OCI-LY7 (cell line): ENCODE measurements around the gene IL6ST. TPM values are rescaled to one million over a fixed set of nuclear protein-coding genes. Genes with fewer than 3 reads are reported as not detected.

Experiments used
- BruUV-seq: library from RNA; stranded (reverse); fragments of 400-500 nt; replicated peaks from 2 replicates; lab custom pipeline; 2021; lab: Mats Ljungman, UMichigan
- CTCF ChIA-PET: fragments of 300-600 bp; sonication (Branson Sonifier 250); formaldehyde crosslinking; loops from one replicate; lab custom pipeline; 2022; ENCODE audit warnings: antibody characterized with exemption; ENCODE audit not compliant: unreplicated experiment; lab: Charles Lee
- POLR2A ChIA-PET: fragments of 300-600 bp; sonication (Branson Sonifier 250); formaldehyde crosslinking; loops from one replicate; lab custom pipeline; 2022; ENCODE audit warnings: antibody characterized with exemption; lab: Charles Lee
- DNase-seq: peaks from one replicate; pipeline ENCODE4 v3.0.0-alpha.2; 2015; ENCODE audit warnings: low spot score
- H2AFZ ChIP-seq: fragments of 200-600 bp; sonication (generic), shearing (Covaris generic); 2 replicates; pipeline ENCODE4 v1.6.1; 2014; ENCODE audit warnings: mild to moderate bottlenecking, antibody characterized with exemption, low read length, moderate library complexity
- H3K27ac ChIP-seq: fragments of 200-600 bp; sonication (generic); 2 replicates; pipeline ENCODE4 v1.5.1; 2014; ENCODE audit warnings: mixed run types, low read depth, mild to moderate bottlenecking, moderate library complexity, low read length, inconsistent platforms; ENCODE audit not compliant: poor library complexity, severe bottlenecking
- H3K36me3 ChIP-seq: fragments of 200-600 bp; sonication (generic); 2 replicates; pipeline ENCODE4 v1.6.1; 2014; ENCODE audit warnings: mild to moderate bottlenecking, antibody characterized with exemption, low read length, moderate library complexity, mixed read lengths; ENCODE audit not compliant: insufficient read depth
- H3K4me1 ChIP-seq: fragments of 200-600 bp; sonication (generic); 2 replicates; pipeline ENCODE4 v1.5.1; 2014; ENCODE audit warnings: mild to moderate bottlenecking, low read length; ENCODE audit not compliant: insufficient read depth, poor library complexity, severe bottlenecking
- H3K4me2 ChIP-seq: fragments of 200-600 bp; sonication (generic); 2 replicates; pipeline ENCODE4 v1.6.1; 2014; ENCODE audit warnings: mild to moderate bottlenecking, low read length
- H3K4me3 ChIP-seq: fragments of 200-600 bp; sonication (generic); 2 replicates; pipeline ENCODE4 v1.5.1; 2014; ENCODE audit warnings: mild to moderate bottlenecking, low read depth, low read length; ENCODE audit not compliant: poor library complexity, severe bottlenecking
- H3K79me2 ChIP-seq: fragments of 200-600 bp; sonication (generic); 2 replicates; pipeline ENCODE4 v1.6.1; 2016; ENCODE audit warnings: low read depth, mild to moderate bottlenecking, low read length, moderate library complexity, mixed read lengths; ENCODE audit not compliant: insufficient read depth
- H3K9me2 ChIP-seq: fragments of 200-600 bp; sonication (generic); 2 replicates; pipeline ENCODE4 v1.6.1; 2016; ENCODE audit warnings: mild to moderate bottlenecking, low read length, mixed read lengths; ENCODE audit not compliant: insufficient read depth
- H3K9me3 ChIP-seq: fragments of 200-600 bp; sonication (generic); 2 replicates; pipeline ENCODE4 v1.6.1; 2014; ENCODE audit warnings: mild to moderate bottlenecking, mixed run types, low read length, mixed read lengths
- H4K20me1 ChIP-seq: fragments of 200-600 bp; sonication (generic); 2 replicates; pipeline ENCODE4 v1.6.1; 2014; ENCODE audit warnings: mild to moderate bottlenecking, antibody characterized with exemption, low read length, moderate library complexity, mixed read lengths; ENCODE audit not compliant: insufficient read depth
- CTCF ChIP-seq: fragments of 200-600 bp; sonication (generic); conservative IDR thresholded peaks from 2 replicates; pipeline ENCODE4 v1.5.1; 2014; ENCODE audit warnings: mild to moderate bottlenecking, antibody characterized with exemption, low read length, moderate library complexity, mixed read lengths
- EZH2phosphoT487 ChIP-seq: fragments of 200-600 bp; sonication (generic); IDR thresholded peaks from 2 replicates; pipeline ENCODE4 v1.6.1; 2018; ENCODE audit warnings: low read depth, borderline replicate concordance, mild to moderate bottlenecking, mixed run types, antibody characterized with exemption, low read length, moderate library complexity, mixed read lengths
- intact Hi-C: fragments of 100-400 bp; cut with micrococcal nuclease; formaldehyde crosslinking; loops from one replicate; pipeline ENCODE4 v1.10.0; 2022; ENCODE audit not compliant: unreplicated experiment
- total RNA-seq, 2 experiments: library from RNA; depleted of rRNA in 1 of 2; stranded (reverse); fragments of >200 nt in 1 of 2; shearing (Covaris generic) in 1 of 2; gene quantifications; 2 replicates each; pipeline ENCODE4 v1.2.3, GENCODE V29; 2014 to 2022

The IL6ST gene
- total RNA-seq, 2 experiments from 2014 or later: 5.6 to 13.3 TPM

- TF ChIP-seq CTCF (no peak), EZH2phosphoT487 (no peak)
- H3K9me2 ChIP-seq: no peaks in the 10 kb centered on the region
- intact Hi-C loops: no loop called here
- H3K4me1 ChIP-seq: no peaks in the 10 kb centered on the region
- ChIA-PET POLR2A (interaction anchor here (0.6 kb wide), 1 partner anchor 470 kb away, joined by 3 read pairs; no protein-coding TSS in a partner anchor), CTCF (no interaction called here)
- no TSS peak for BruUV-seq
- H3K4me3 ChIP-seq: no peak overlapping the region
- H3K36me3 ChIP-seq: no peaks in the 10 kb centered on the region
- no peaks in the 10 kb centered on the region for H4K20me1 ChIP-seq
- no peak overlapping the region for H3K4me2 ChIP-seq
- no peaks in the 10 kb centered on the region for H3K9me3 ChIP-seq
- H2AFZ ChIP-seq: no peak overlapping the region
- DNase-seq: no peak
- H3K79me2 ChIP-seq: no peaks in the 10 kb centered on the region
- no peak overlapping the region for H3K27ac ChIP-seq
Observed at GRCh38 chr5:55911784-55912653, 82.7 kb downstream of the IL6ST start.

GRCh38 chr5:55908804-55909203 lies 86.0 kb downstream of the IL6ST start:
- Histone ChIP-seq H4K20me1 (no peaks in the 10 kb centered on the region), H3K4me2 (no peak overlapping the region), H3K36me3 (no peaks in the 10 kb centered on the region), H3K27ac (no peak overlapping the region), H3K9me3 (no peaks in the 10 kb centered on the region), H3K9me2 (no peaks in the 10 kb centered on the region), H3K4me3 (no peak overlapping the region), H3K79me2 (no peaks in the 10 kb centered on the region), H3K4me1 (no peaks in the 10 kb centered on the region), H2AFZ (no peak overlapping the region)
- BruUV-seq: no TSS peak
- no peak for DNase-seq
- intact Hi-C loops: no loop called here
- TF ChIP-seq EZH2phosphoT487 (no peak), CTCF (no peak)
- POLR2A ChIA-PET: no interaction called here
- CTCF ChIA-PET: no interaction called here

GRCh38 chr5:55907927-55908326 lies 86.8 kb downstream of the IL6ST start:
- H3K79me2 ChIP-seq: no peaks in the 10 kb centered on the region
- H3K4me1 ChIP-seq: no peaks in the 10 kb centered on the region
- H3K4me3 ChIP-seq: no peak overlapping the region
- no peak overlapping the region for H3K27ac ChIP-seq
- H3K9me2 ChIP-seq: no peaks in the 10 kb centered on the region
- TF ChIP-seq CTCF (no peak), EZH2phosphoT487 (no peak)
- ChIA-PET CTCF (no interaction called here), POLR2A (interaction anchor here (0.7 kb wide), 1 partner anchor 1204 kb away, joined by 3 read pairs; no protein-coding TSS in a partner anchor)
- no peaks in the 10 kb centered on the region for H4K20me1 ChIP-seq
- H3K36me3 ChIP-seq: no peaks in the 10 kb centered on the region
- intact Hi-C loops: no loop called here
- BruUV-seq: no TSS peak
- H3K4me2 ChIP-seq: no peak overlapping the region
- no peak for DNase-seq
- no peak overlapping the region for H2AFZ ChIP-seq
- H3K9me3 ChIP-seq: no peaks in the 10 kb centered on the region
